ENCODE results near the gene CLDN1. TPM values are rescaled to one million over a fixed set of nuclear protein-coding genes. Genes with fewer than 3 reads are reported as not detected.

The CLDN1 gene
- total and polyA plus RNA-seq, 9 donors = 1.8 to 258 (median 13.2) TPM

- TF ChIP-seq CTCF (IDR thresholded peaks at IDR 0.05) = no peak
- TF ChIP-seq EP300 (IDR thresholded peaks at IDR 0.05) = no peak
- TF ChIP-seq POLR2A (IDR thresholded peaks at IDR 0.05) = no peak
- no peaks in the 10 kb centered on the region for H3K27me3 ChIP-seq
Measured at GRCh38 chr3:190339130-190339529, 16.9 kb upstream of the CLDN1 start.

GRCh38 chr3:190338717-190339116 is 16.5 kb upstream of the CLDN1 start:
- Histone ChIP-seq H3K4me3 (no peak overlapping the region), H3K9me3 (no peaks in the 10 kb centered on the region), H3K27ac (no peak overlapping the region), H3K27me3 (no peaks in the 10 kb centered on the region), H3K4me1 (ENCODE audit: insufficient read depth) (no peaks in the 10 kb centered on the region), H3K36me3 (no peaks in the 10 kb centered on the region)
- intact Hi-C loops (cut with DNase I) = no loop called here
- DNase-seq = no peak
- TF ChIP-seq EP300 (IDR thresholded peaks at IDR 0.05) (no peak), CTCF (IDR thresholded peaks at IDR 0.05) (no peak), POLR2A (IDR thresholded peaks at IDR 0.05) (no peak)

More at GRCh38 chr3:190339130-190339529, 16.9 kb upstream of the CLDN1 start:
- Histone ChIP-seq H3K36me3 (no peaks in the 10 kb centered on the region), H3K4me3 (no peak overlapping the region), H3K4me1 (ENCODE audit: insufficient read depth) (no peaks in the 10 kb centered on the region), H3K9me3 (no peaks in the 10 kb centered on the region), H3K27ac (no peak overlapping the region)
- no peak for DNase-seq
- intact Hi-C loops (cut with DNase I) = no loop called here

- H3K36me3 ChIP-seq = no peaks in the 10 kb centered on the region
- no peak overlapping the region for H3K4me3 ChIP-seq
- H3K27ac ChIP-seq = no peak overlapping the region
- no peaks in the 10 kb centered on the region for H3K4me1 ChIP-seq (ENCODE audit: insufficient read depth)
- no peak for DNase-seq
- H3K9me3 ChIP-seq = no peaks in the 10 kb centered on the region
- no peaks in the 10 kb centered on the region for H3K27me3 ChIP-seq
- WGBS, 3 donors = 83 to 95% (median 92%) methylated on average over 5 of the region's 5 CpGs
- intact Hi-C loops (cut with DNase I) = no loop called here
- TF ChIP-seq EP300 (IDR thresholded peaks at IDR 0.05) (no peak), CTCF (IDR thresholded peaks at IDR 0.05) (no peak), POLR2A (IDR thresholded peaks at IDR 0.05) (no peak)
Measured at GRCh38 chr3:190337301-190337700, 15.1 kb upstream of the CLDN1 start.

- whole genome bisulfite sequencing, 3 donors = 68 to 74% (median 70%) methylated on average over 3 of the region's 3 CpGs
Measured at GRCh38 chr3:190336516-190337189, 14.4 kb upstream of the CLDN1 start.

More at GRCh38 chr3:190336516-190337189, 14.4 kb upstream of the CLDN1 start:
- Histone ChIP-seq H3K36me3 (no peaks in the 10 kb centered on the region), H3K27ac (no peak overlapping the region), H3K4me3 (no peak overlapping the region), H3K9me3 (no peaks in the 10 kb centered on the region), H3K27me3 (no peaks in the 10 kb centered on the region), H3K4me1 (ENCODE audit: insufficient read depth) (no peaks in the 10 kb centered on the region)
- intact Hi-C loops (cut with DNase I) = no loop called here
- DNase-seq = no peak
- TF ChIP-seq CTCF (IDR thresholded peaks at IDR 0.05) (no peak), POLR2A (IDR thresholded peaks at IDR 0.05) (no peak), EP300 (IDR thresholded peaks at IDR 0.05) (no peak)
